Neural crest cell (in vitro differentiated cells): Measurements from ENCODE around the gene EDARADD. TPM values are rescaled to one million over a fixed set of nuclear protein-coding genes. Genes with fewer than 3 reads are reported as not detected.

Experiments used
- DNase-seq: peaks from one replicate; pipeline ENCODE4 v3.0.0; 2021; ENCODE audit warnings: low read depth, mixed read lengths, low spot score
- H3K27ac Mint-ChIP-seq: one replicate; pipeline ENCODE4 v1.8.0; 2021; ENCODE audit warnings: mild to moderate bottlenecking, mixed read lengths; ENCODE audit not compliant: unreplicated experiment
- H3K27me3 Mint-ChIP-seq: 2 replicates; pipeline ENCODE4 v1.8.0; 2021; ENCODE audit warnings: low read depth, mild to moderate bottlenecking, mixed read lengths
- H3K36me3 Mint-ChIP-seq: 2 replicates; pipeline ENCODE4 v1.8.0; 2021; ENCODE audit warnings: low read depth, mild to moderate bottlenecking, mixed read lengths
- H3K4me1 Mint-ChIP-seq: 2 replicates; pipeline ENCODE4 v1.8.0; 2021; ENCODE audit warnings: mixed read lengths
- H3K4me3 Mint-ChIP-seq: one replicate; pipeline ENCODE4 v1.8.0; 2021; ENCODE audit warnings: mild to moderate bottlenecking, mixed read lengths
- H3K9me3 Mint-ChIP-seq: 2 replicates; pipeline ENCODE4 v1.8.0; 2021; ENCODE audit warnings: mixed read lengths
- CTCF ChIP-seq: fragments of 200-600 bp; sonication (generic); conservative IDR thresholded peaks from 2 replicates; pipeline ENCODE4 v1.5.0; 2021; ENCODE audit warnings: antibody characterized with exemption, mild to moderate bottlenecking
- total RNA-seq: library from RNA; stranded (reverse); gene quantifications from 2 replicates; pipeline ENCODE4 v1.2.1, GENCODE V29; 2021

The EDARADD gene
- total RNA-seq, 1 donor from 2014 or later, result 3.0 TPM

DNA sequence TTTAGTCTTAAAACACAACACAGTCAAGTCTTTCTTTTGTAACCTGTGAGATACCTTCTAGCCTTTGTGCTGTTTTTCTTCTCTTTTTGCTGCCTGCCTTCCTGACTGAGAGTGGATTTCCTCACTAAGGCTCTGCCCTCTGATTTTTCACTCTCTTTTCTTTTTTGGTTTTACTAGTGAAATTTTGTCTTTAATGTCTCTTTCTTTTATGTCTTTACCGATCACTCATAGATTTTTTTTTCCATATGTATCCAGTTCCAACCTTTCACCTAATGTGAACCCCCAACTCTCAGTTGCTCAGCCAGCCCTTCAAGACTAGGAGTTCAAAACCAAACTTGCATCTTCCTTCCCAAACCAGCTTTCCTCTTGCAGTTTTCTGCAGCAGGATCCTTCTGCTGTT, 136.2 kb downstream of the EDARADD start:
- Mint-ChIP-seq H3K27ac (no peak overlapping the region), H3K9me3 (no peaks in the 10 kb centered on the region), H3K4me1 (peaks cover 12% of the 10 kb centered on the region), H3K4me3 (no peak overlapping the region), H3K36me3 (no peaks in the 10 kb centered on the region), H3K27me3 (no peaks in the 10 kb centered on the region)
- no peak for TF ChIP-seq CTCF
- no peak for DNase-seq

DNA sequence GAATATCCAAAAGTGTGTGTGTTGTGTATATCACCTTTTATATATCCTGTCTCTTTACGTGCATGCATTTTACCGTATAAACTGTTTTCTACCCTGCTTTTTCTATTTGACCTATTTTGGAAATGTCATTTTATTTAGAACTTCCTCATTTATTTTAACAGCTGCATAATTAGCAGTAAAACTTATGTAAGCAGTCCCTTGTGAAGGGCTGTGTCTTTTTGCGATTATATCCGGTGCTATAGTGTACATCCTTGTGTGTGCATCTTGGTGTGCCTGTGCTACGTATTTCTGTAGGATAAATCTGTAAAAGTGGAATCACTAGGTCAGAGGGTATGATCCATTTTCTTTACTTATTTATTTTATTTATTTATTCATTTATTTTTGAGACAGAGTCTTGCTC, 136.9 kb downstream of the EDARADD start:
- no peak overlapping the region for H3K27ac Mint-ChIP-seq
- no peaks in the 10 kb centered on the region for H3K27me3 Mint-ChIP-seq
- TF ChIP-seq CTCF, result no peak
- no peaks in the 10 kb centered on the region for H3K36me3 Mint-ChIP-seq
- no peak overlapping the region for H3K4me3 Mint-ChIP-seq
- no peaks in the 10 kb centered on the region for H3K9me3 Mint-ChIP-seq
- no peak for DNase-seq
- H3K4me1 Mint-ChIP-seq, result peaks cover 19% of the 10 kb centered on the region

DNA sequence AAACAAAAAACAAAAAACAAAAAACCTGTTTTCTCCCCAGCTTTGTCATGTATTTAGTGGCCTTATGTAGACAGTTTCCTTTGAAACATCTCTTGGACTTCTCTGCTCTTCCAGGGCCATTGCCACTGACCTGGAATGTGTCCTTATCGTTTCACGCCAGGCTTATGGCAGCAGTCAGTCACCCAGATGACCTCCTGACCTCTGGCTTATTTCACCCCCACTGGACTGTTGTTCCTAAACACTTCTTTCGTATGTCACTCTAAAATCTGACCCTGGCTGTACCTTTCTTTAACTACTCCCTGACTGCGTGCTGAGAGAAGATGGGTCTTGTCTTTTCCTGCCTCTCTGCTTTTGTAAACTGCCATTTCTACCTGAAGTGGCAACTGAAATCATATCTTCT, 138.8 kb downstream of the EDARADD start:
- Mint-ChIP-seq H3K27ac (peak overlapping the region; percentile 57), H3K27me3 (no peaks in the 10 kb centered on the region), H3K9me3 (no peaks in the 10 kb centered on the region), H3K4me3 (no peak overlapping the region), H3K4me1 (peaks cover 22% of the 10 kb centered on the region), H3K36me3 (peaks cover 4% of the 10 kb centered on the region)
- TF ChIP-seq CTCF, result no peak
- DNase-seq, result no peak

GRCh38 chr1:236534151-236534651, 140.1 kb downstream of the EDARADD start:
- Mint-ChIP-seq H3K4me1 (peaks cover 22% of the 10 kb centered on the region), H3K27me3 (no peaks in the 10 kb centered on the region), H3K4me3 (no peak overlapping the region), H3K27ac (no peak overlapping the region), H3K36me3 (peaks cover 4% of the 10 kb centered on the region), H3K9me3 (no peaks in the 10 kb centered on the region)
- DNase-seq, result no peak
- no peak for TF ChIP-seq CTCF

Other genes with a start within 250 kb of the EDARADD start
- 1.0 and 1.6 TPM in 2 replicates for gene ERO1B, start 112.3 kb upstream of the EDARADD start, total RNA-seq
- gene LGALS8, start 129.7 kb downstream of the EDARADD start, total RNA-seq, result 23.3 and 29.9 TPM in 2 replicates
- 59.8 and 65.3 TPM in 2 replicates for gene HEATR1, start 210.2 kb downstream of the EDARADD start, total RNA-seq